SK-N-SH treated with all-trans-retinoic acid at 6 μM for 48 hours (cell line): ENCODE results near the gene MYO16.

Source experiments
- ATAC-seq: fragments of 200-7000 bp; cut with Tn5 transposase; 3 replicates; pipeline ENCODE4 v1.9.1; 2020; ENCODE audit warnings: mild to moderate bottlenecking, moderate library complexity
- ARNTL ChIP-seq: fragments of 450-650 bp; formaldehyde crosslinking; IDR thresholded peaks from 2 replicates; pipeline ENCODE4 v1.5.0; 2020; ENCODE audit warnings: low read depth, mild to moderate bottlenecking, moderate library complexity, borderline replicate concordance
- BACH2 ChIP-seq: fragments of 250-450 bp; sonication (Bioruptor Pico); IDR thresholded peaks from 2 replicates; pipeline ENCODE4 v1.9.0; 2021; ENCODE audit warnings: mild to moderate bottlenecking, borderline replicate concordance
- CREB5 ChIP-seq: fragments of 250-450 bp; sonication (Bioruptor Pico); IDR thresholded peaks from 2 replicates; pipeline ENCODE4 v1.5.1; 2020; ENCODE audit warnings: low read depth, mild to moderate bottlenecking, moderate library complexity
- CSDC2 ChIP-seq: fragments of 250-450 bp; sonication (Bioruptor Pico); IDR thresholded peaks from 2 replicates; pipeline ENCODE4 v1.5.0; 2020; ENCODE audit warnings: mild to moderate bottlenecking, moderate library complexity
- CSRNP3 ChIP-seq: fragments of 250-450 bp; sonication (Bioruptor Pico); IDR thresholded peaks from 2 replicates; pipeline ENCODE4 v1.5.1; 2021; ENCODE audit warnings: mild to moderate bottlenecking, moderate library complexity
- ESRRG ChIP-seq: fragments of 250-450 bp; sonication (Bioruptor Pico); IDR thresholded peaks from 2 replicates; pipeline ENCODE4 v1.6.1; 2021; ENCODE audit warnings: mild to moderate bottlenecking
- GLIS3 ChIP-seq: fragments of 250-450 bp; sonication (Bioruptor Pico); IDR thresholded peaks from 2 replicates; pipeline ENCODE4 v1.5.0; 2020; ENCODE audit warnings: mild to moderate bottlenecking, moderate library complexity
- ISL1 ChIP-seq: fragments of 250-450 bp; sonication (Bioruptor Pico); IDR thresholded peaks from 2 replicates; pipeline ENCODE4 v2.1.2; 2022; ENCODE audit warnings: mild to moderate bottlenecking, moderate library complexity
- OSR1 ChIP-seq: fragments of 250-450 bp; sonication (Bioruptor Pico); IDR thresholded peaks from 2 replicates; pipeline ENCODE4 v1.8.0; 2022; ENCODE audit warnings: moderate library complexity, mild to moderate bottlenecking, inconsistent platforms
- PATZ1 ChIP-seq: fragments of 250-450 bp; sonication (Bioruptor Pico); IDR thresholded peaks from 2 replicates; pipeline ENCODE4 v1.8.0; 2020; ENCODE audit warnings: mild to moderate bottlenecking, moderate library complexity, borderline replicate concordance
- POU6F1 ChIP-seq: fragments of 250-450 bp; sonication (Bioruptor Pico); IDR thresholded peaks from 2 replicates; pipeline ENCODE4 v1.8.0; 2021; ENCODE audit warnings: low read depth, mild to moderate bottlenecking, moderate library complexity, borderline replicate concordance
- PPARA ChIP-seq: fragments of 250-450 bp; sonication (Bioruptor Pico); IDR thresholded peaks from 2 replicates; pipeline ENCODE4 v1.5.0; 2020; ENCODE audit warnings: mild to moderate bottlenecking, borderline replicate concordance
- RARB ChIP-seq: fragments of 250-450 bp; sonication (Bioruptor Pico); IDR thresholded peaks from 2 replicates; pipeline ENCODE4 v1.8.0; 2021; ENCODE audit warnings: mild to moderate bottlenecking, moderate library complexity
- SNAI2 ChIP-seq: fragments of 250-450 bp; sonication (Bioruptor Pico); IDR thresholded peaks from 2 replicates; pipeline ENCODE4 v1.5.0; 2020; ENCODE audit warnings: mild to moderate bottlenecking, moderate library complexity
- TCF4 ChIP-seq: fragments of 250-450 bp; sonication (Bioruptor Pico); IDR thresholded peaks from 2 replicates; pipeline ENCODE4 v1.8.0; 2021; ENCODE audit warnings: mild to moderate bottlenecking, moderate library complexity, borderline replicate concordance
- TOX ChIP-seq: fragments of 250-450 bp; sonication (Bioruptor Pico); IDR thresholded peaks from 2 replicates; pipeline ENCODE4 v1.8.0; 2021; ENCODE audit warnings: mild to moderate bottlenecking, moderate library complexity, borderline replicate concordance
- TSHZ2 ChIP-seq: fragments of 250-450 bp; sonication (Bioruptor Pico); IDR thresholded peaks from 2 replicates; pipeline ENCODE4 v1.5.0; 2020; ENCODE audit warnings: mild to moderate bottlenecking, moderate library complexity
- ZC3H10 ChIP-seq: fragments of 250-450 bp; sonication (Bioruptor Pico); IDR thresholded peaks from 2 replicates; pipeline ENCODE4 v1.5.1; 2021; ENCODE audit warnings: mild to moderate bottlenecking, moderate library complexity
- ZFP3 ChIP-seq: fragments of 250-450 bp; sonication (Bioruptor Pico); IDR thresholded peaks from 2 replicates; pipeline ENCODE4 v1.5.0; 2020; ENCODE audit warnings: mild to moderate bottlenecking, moderate library complexity
- ZFP30 ChIP-seq: fragments of 450-650 bp; formaldehyde crosslinking; IDR thresholded peaks from 2 replicates; pipeline ENCODE4 v1.5.0; 2022; ENCODE audit warnings: mild to moderate bottlenecking, moderate library complexity
- ZNF565 ChIP-seq: fragments of 450-650 bp; formaldehyde crosslinking; conservative IDR thresholded peaks from 2 replicates; pipeline ENCODE4 v1.5.0; 2020; ENCODE audit warnings: low read depth, mild to moderate bottlenecking, moderate library complexity
- ZNF70 ChIP-seq: fragments of 450-650 bp; formaldehyde crosslinking; IDR thresholded peaks from 2 replicates; pipeline ENCODE4 v1.5.0; 2020; ENCODE audit warnings: mild to moderate bottlenecking, moderate library complexity
- ZNF8 ChIP-seq: fragments of 450-650 bp; formaldehyde crosslinking; IDR thresholded peaks from 2 replicates; pipeline ENCODE4 v1.5.0; 2020; ENCODE audit warnings: mild to moderate bottlenecking, moderate library complexity

Gene MYO16

GRCh38 chr13:109105899-109106298, 476.5 kb downstream of the MYO16 start:
- no peak for ATAC-seq
- TF ChIP-seq RARB (CRISPR knock-in tag) (no peak), PPARA (CRISPR knock-in tag) (no peak), GLIS3 (CRISPR knock-in tag) (no peak), ZFP3 (CRISPR knock-in tag) (no peak), ZFP30 (CRISPR knock-in tag) (no peak), ZNF8 (no peak), TSHZ2 (CRISPR knock-in tag) (no peak), CREB5 (CRISPR knock-in tag) (no peak), POU6F1 (no peak), OSR1 (CRISPR knock-in tag) (no peak), CSRNP3 (CRISPR knock-in tag) (no peak), ZNF70 (CRISPR knock-in tag) (no peak), SNAI2 (no peak), CSDC2 (CRISPR knock-in tag) (no peak), ESRRG (no peak), ZNF565 (CRISPR knock-in tag) (no peak), ISL1 (CRISPR knock-in tag) (no peak)

- TF ChIP-seq ZNF70 (CRISPR knock-in tag): no peak
- TF ChIP-seq TCF4 (CRISPR knock-in tag): no peak
- TF ChIP-seq, all 23 proteins: peak for 0
Measured at GRCh38 chr13:109110159-109110558, 480.7 kb downstream of the MYO16 start.

GRCh38 chr13:109111141-109111540, 481.7 kb downstream of the MYO16 start:
- no peak for ATAC-seq

More at GRCh38 chr13:109110159-109110558, 480.7 kb downstream of the MYO16 start:
- no peak for ATAC-seq

More at GRCh38 chr13:109111141-109111540, 481.7 kb downstream of the MYO16 start:
- TF ChIP-seq ARNTL (no peak), TCF4 (CRISPR knock-in tag) (no peak), CREB5 (CRISPR knock-in tag) (no peak), ZNF8 (no peak), ESRRG (no peak), TSHZ2 (CRISPR knock-in tag) (no peak), TOX (CRISPR knock-in tag) (no peak), CSRNP3 (CRISPR knock-in tag) (no peak), ZC3H10 (no peak), PATZ1 (CRISPR knock-in tag) (no peak), ZFP30 (CRISPR knock-in tag) (no peak), BACH2 (CRISPR knock-in tag) (no peak), ZFP3 (CRISPR knock-in tag) (no peak), ZNF70 (CRISPR knock-in tag) (no peak), GLIS3 (CRISPR knock-in tag) (no peak), RARB (CRISPR knock-in tag) (no peak)
